DMS53 treated with DMSO at 0.1 percent for 48 hours (cell line): ENCODE measurements around the gene TMUB2.
A peak's percentile ranks its signal among the peaks of the same experiment; 100 is the strongest.
"Not testable (repeated sequence)": the region's sequence is repeated elsewhere in the genome, so short reads cannot be mapped to it uniquely, and the experiment has no call there.

Experiments used
- DNase-seq: peaks from one replicate; lab custom pipeline; 2025; ENCODE audit not compliant: unreplicated experiment; lab: John Stamatoyannopoulos, UW

TMUB2 gene

GRCh38 chr17:44218344-44219107, 31.8 kb downstream of the TMUB2 start:
- peak; percentile 79 for DNase-seq

- peak; percentile 50 for DNase-seq
Observed at GRCh38 chr17:44219108-44219615, 32.4 kb downstream of the TMUB2 start.

- peak; percentile 35 for DNase-seq
Observed at GRCh38 chr17:44219616-44220212, 32.9 kb downstream of the TMUB2 start, which contains the start of gene UBTF. TSS of gene UBTF (minus strand) at chr17:44219675. CDS start at chr17:44218229, 1,446 bp downstream.

DNA sequence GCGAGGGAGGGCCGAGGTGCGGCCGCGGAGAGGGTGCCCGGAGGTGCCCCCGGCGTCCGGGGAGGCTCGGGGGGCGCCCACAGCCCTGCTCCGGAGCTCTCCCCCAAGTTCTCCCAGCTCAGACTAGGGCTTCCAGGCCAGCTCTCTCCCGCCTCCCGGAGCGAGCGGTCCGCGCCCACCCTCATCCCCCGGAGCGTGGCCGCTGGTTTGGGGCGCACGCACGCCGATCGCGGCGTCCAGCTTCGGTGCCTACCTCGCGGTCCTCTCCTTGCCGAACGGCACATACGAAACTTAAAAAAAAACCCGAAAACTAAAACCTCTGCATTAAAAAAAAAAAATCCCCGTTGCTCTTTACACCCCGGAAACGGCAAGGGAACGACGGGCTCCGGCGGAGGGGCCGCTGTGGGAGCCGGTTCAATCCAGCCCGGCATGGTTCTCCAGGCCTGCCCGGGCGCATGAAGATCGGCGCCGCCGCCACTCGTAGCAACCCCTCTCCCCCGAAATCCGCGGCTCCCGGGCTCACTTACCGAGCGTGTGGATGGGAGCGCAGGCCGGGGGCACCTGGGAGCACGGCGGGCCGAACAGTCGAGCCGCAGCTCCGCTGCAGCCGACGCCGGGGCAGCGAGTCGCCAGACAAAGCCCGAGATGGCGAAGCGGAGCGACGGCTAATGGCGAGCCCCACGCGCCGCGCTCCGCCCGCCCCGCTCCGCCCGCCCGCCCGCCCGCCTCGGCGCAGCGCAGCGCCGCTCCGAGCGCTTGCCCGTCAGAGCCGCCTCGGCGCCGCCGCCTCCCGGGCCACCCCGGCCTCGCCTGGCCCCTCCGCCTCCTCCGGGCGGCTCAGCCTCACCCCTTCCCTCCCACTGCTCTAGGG, 33.7 kb downstream of the TMUB2 start:
- peak; percentile 34 for DNase-seq

DNA sequence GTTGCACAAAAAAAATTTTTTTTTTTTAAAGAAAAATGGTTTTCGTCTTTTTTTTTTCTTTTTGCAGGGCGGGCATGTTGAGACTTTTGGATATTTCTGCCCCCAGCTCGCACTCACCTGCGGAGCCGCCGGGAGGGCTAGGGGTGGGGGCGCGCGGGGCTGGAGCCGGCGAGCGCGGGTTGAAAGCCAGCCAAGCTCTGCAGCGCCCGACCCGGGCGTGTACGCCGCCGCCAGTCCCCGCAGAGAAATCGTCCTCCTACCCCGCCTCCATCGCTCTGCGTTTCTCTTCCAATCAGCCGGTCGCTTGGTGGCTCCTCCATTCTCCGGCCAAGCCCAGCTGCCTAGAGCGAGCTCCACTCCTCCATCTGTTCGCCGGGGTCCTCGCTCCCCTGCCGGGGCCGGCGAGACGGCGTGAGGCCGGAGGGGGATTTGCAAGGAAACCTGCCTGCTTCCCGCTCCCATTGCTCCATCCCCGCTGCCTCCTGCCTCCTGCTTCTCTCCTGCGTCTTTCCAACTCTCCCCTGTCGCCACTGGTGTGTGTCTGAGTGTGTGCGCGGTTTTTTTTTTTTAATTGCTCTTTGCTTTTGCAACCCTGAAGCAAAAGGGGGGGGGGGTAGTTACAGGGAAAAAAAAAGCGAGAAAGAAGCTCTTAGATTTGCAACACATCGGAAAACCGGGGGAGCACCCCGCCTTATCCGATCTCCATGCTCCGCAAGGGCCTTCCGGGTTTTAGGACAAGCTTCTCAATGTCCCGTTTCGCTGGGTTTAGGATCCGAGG, 34.5 kb downstream of the TMUB2 start:
- DNase-seq: peak; percentile 79

DNA sequence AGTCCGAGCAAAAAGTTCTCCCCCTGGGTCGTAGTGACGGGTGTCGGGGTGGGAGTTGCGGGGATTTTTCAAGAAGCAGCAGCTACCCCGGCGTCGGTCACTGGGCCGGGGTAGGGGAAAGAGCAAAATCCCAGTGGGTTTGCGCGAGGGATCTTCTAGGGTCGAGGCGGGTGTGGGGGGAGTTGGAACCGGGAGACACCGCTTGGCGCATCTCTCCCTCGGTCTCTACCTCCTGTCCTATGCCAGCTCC, 35.0 kb downstream of the TMUB2 start:
- no peak for DNase-seq

DNA sequence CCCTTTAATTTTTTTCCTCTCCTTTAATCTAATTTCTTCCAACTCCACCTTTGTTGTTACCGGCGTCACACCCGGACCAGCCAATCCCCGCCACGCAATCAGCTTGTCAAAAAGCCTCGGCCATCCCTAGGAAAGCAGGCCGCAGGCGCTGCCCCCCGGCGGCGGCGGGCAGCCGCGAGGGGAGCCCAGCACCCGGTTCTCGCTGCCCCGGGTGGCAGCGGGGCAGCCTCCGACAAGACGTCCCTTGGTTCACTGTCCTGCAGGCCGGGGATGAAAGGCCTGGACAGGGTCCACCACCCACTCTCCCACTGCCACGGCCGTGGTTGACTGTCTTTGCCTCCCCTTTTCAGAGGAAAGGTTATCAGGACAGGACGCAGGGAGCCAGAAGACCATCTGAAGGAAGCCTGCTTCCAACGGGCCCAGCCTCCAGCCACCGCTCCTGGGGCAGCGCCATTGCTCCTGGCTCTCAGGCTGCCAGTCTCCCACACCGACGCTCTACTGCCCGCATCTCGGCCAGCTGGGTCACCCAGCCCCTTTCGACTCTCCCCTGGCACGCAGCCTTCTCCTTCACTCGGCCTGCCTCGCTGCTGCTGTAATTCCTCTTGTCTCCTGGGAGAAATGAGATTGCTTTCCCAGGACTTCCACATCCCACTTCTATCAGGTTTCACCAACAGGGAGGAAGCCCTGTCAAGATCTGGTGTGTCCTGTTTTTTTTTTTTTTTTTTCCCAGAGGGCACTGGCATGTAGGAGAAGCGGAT, 35.5 kb downstream of the TMUB2 start:
- DNase-seq: peak; percentile 32

GRCh38 chr17:44223541-44224071, 36.8 kb downstream of the TMUB2 start:
- DNase-seq: no peak

GRCh38 chr17:44229090-44229489, 42.3 kb downstream of the TMUB2 start:
- DNase-seq: no peak

GRCh38 chr17:44230140-44230539, 43.4 kb downstream of the TMUB2 start:
- DNase-seq: no peak

GRCh38 chr17:44232061-44232460, 45.3 kb downstream of the TMUB2 start:
- DNase-seq: no peak

DNA sequence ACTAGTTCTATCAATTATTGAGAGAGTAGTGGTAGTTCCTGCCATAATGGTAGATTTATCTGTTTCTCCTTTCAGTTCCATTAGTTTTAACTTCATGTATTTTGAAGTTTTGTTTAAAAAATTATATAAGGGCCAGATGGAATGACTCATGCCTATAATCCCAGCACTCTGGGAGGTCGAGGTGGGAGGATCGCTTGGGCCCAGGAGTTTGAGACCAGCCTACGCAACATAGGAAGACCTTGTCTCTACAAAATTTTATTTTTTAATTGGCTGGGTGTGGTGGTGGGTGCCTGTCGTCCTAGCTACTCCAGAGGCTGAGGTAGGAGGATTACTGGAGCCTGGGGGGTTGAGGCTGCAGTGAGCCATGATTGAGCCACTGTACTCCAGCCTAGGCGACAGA, 46.8 kb downstream of the TMUB2 start:
- no peak for DNase-seq

- DNase-seq: no peak
Observed at GRCh38 chr17:44235583-44235936, 48.8 kb downstream of the TMUB2 start.

DNA sequence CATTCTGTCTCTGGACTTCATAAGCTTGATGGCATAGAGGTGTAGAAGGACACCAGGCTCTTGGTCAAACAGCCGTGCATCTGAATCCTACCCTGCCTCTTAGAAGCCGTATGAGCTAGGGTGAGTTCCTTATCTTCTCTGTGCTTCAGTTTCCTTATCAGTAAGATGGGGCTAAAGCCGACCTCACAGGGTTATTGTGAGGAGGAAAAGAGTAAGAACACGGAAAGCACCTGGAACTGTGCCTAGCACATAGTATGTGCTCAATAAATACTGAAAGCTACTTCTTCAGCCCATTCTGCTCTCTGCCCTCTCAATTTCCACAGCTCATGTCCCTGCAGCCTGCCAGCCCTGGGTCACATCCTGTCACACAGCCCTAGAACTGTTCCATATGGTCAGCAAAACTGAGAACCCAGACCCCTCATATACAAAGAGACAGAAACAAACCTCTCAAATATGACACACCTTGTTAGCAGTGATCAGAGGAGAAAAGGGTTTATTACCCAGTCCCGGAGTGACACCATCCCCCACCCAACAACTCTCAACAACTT, 49.7 kb downstream of the TMUB2 start:
- no peak for DNase-seq

GRCh38 chr17:44237886-44238285, 51.1 kb downstream of the TMUB2 start:
- DNase-seq: not testable (repeated sequence)

DNA sequence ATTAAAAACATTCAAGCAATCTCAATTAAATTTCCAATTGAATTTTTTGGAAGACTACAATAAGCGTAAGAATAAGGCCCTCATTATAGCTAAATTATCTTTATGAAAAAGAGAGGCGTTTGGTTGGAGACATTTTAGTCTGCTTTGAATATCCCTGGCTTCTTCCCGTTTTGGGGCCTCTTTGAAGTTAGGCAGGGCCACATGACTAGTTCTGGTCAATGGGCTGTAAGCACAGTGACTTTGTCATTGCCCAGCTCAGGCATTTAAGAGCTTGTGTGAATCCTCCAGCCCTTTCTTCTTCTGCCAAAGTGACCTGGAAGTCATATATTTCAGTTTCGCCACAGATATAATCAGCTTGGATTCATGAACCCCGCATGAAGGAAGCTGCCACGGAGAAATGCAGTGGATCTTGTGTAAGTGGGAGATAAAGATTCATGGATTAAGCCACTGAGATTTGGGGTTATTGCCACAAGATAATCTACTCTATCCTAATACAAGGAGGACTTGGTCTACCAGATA, 54.4 kb downstream of the TMUB2 start:
- no peak for DNase-seq
